Fibroblast of skin of scalp (primary cell): ENCODE results near the gene HSD17B4.
"Not testable (repeated sequence)": the region's sequence is repeated elsewhere in the genome, so short reads cannot be mapped to it uniquely, and the experiment has no call there.

Experiments used
- DNase-seq: peaks from one replicate; pipeline ENCODE4 v3.0.0-alpha.2; 2013

Gene HSD17B4

GRCh38 chr5:119480629-119481028 is 28.3 kb downstream of the HSD17B4 start:
- DNase-seq, result not testable (repeated sequence)

- no peak for DNase-seq
Measured at GRCh38 chr5:119483155-119483554, 30.9 kb downstream of the HSD17B4 start.

GRCh38 chr5:119484884-119485283 is 32.6 kb downstream of the HSD17B4 start:
- DNase-seq, result no peak

GRCh38 chr5:119501671-119502179 is 49.4 kb downstream of the HSD17B4 start:
- DNase-seq, result no peak

- not testable (repeated sequence) for DNase-seq
Measured at GRCh38 chr5:119503939-119504338, 51.6 kb downstream of the HSD17B4 start.

GRCh38 chr5:119512277-119512676 is 60.0 kb downstream of the HSD17B4 start:
- DNase-seq, result no peak

GRCh38 chr5:119515192-119515591 is 62.9 kb downstream of the HSD17B4 start:
- peak; percentile 3 for DNase-seq

- DNase-seq, result not testable (repeated sequence)
Measured at GRCh38 chr5:119517115-119517514, 64.8 kb downstream of the HSD17B4 start.

GRCh38 chr5:119521232-119521631 is 68.9 kb downstream of the HSD17B4 start:
- no peak for DNase-seq

GRCh38 chr5:119522841-119523240 is 70.5 kb downstream of the HSD17B4 start:
- DNase-seq, result no peak

- DNase-seq, result no peak
Measured at GRCh38 chr5:119524485-119524884, 72.2 kb downstream of the HSD17B4 start.

GRCh38 chr5:119527351-119527750 is 75.1 kb downstream of the HSD17B4 start:
- DNase-seq, result peak; percentile 50

- DNase-seq, result no peak
Measured at GRCh38 chr5:119529811-119530210, 77.5 kb downstream of the HSD17B4 start.

- DNase-seq, result no peak
Measured at GRCh38 chr5:119532637-119533036, 80.3 kb downstream of the HSD17B4 start.

GRCh38 chr5:119537704-119538103 is 85.4 kb downstream of the HSD17B4 start:
- DNase-seq, result peak; percentile 1

GRCh38 chr5:119541716-119542115 is 89.4 kb downstream of the HSD17B4 start:
- no peak for DNase-seq

- no peak for DNase-seq
Measured at GRCh38 chr5:119551819-119552218, 99.5 kb downstream of the HSD17B4 start.

- no peak for DNase-seq
Measured at GRCh38 chr5:119554597-119554996, 102.3 kb downstream of the HSD17B4 start.

- DNase-seq, result no peak
Measured at GRCh38 chr5:119570910-119571309, 118.6 kb downstream of the HSD17B4 start.

- DNase-seq, result peak; percentile 5
Measured at GRCh38 chr5:119578937-119579336, 126.6 kb downstream of the HSD17B4 start.

- DNase-seq, result no peak
Measured at GRCh38 chr5:119582987-119583386, 130.7 kb downstream of the HSD17B4 start.

GRCh38 chr5:119583684-119584083 is 131.4 kb downstream of the HSD17B4 start:
- DNase-seq, result peak; percentile 47
